Urinary bladder (tissue), 4 donors: Measurements from ENCODE around the gene GFRA1. TPM values are rescaled to one million over a fixed set of nuclear protein-coding genes. Genes with fewer than 3 reads are reported as not detected.

Experiments used
- DNase-seq: peaks from one replicate; pipeline ENCODE4 v3.0.0-alpha.2; 2015; ENCODE audit errors: extremely low spot score
- H3K27ac ChIP-seq: one replicate; pipeline ENCODE4 v1.5.1; 2013; ENCODE audit warnings: low read depth, mild to moderate bottlenecking, moderate library complexity
- H3K36me3 ChIP-seq: one replicate; pipeline ENCODE4 v1.6.1; 2013; ENCODE audit warnings: mild to moderate bottlenecking, moderate library complexity; ENCODE audit not compliant: insufficient read depth
- H3K4me1 ChIP-seq: one replicate; pipeline ENCODE4 v1.6.1; 2013; ENCODE audit warnings: mild to moderate bottlenecking, moderate library complexity; ENCODE audit not compliant: insufficient read depth
- H3K4me3 ChIP-seq: one replicate; pipeline ENCODE4 v1.5.1; 2013; ENCODE audit warnings: low read depth, low read length
- WGBS: extraction: QIAGEN DNeasy Blood & Tissue Kit; methylation state at CpG from one replicate; pipeline ENCODE4 v1.1.7; 2013; 5-methylcytosine and 5-hydroxymethylcytosine counted together
- polyA plus RNA-seq: library from polyadenylated mRNA; stranded (reverse); fragments of 200-250 nt; gene quantifications from one replicate; pipeline ENCODE4 v1.2.3, GENCODE V29; 2013
- total RNA-seq: library from RNA; depleted of rRNA; stranded (reverse); fragments of >200 nt; gene quantifications from one replicate; pipeline ENCODE4 v1.2.3, GENCODE V29; 2014
- donor health status: healthy with polysubstance abuse.
- donor health status: healthy.

GFRA1 gene
- total and polyA plus RNA-seq, 2 donors = 24.2 to 60.9 TPM

- H3K36me3 ChIP-seq = no peaks in the 10 kb centered on the region
- no peaks in the 10 kb centered on the region for H3K4me1 ChIP-seq
- H3K4me3 ChIP-seq = no peak overlapping the region
- 79% methylated on average over 5 of the region's 5 CpGs for WGBS
- no peak for DNase-seq
- no peak overlapping the region for H3K27ac ChIP-seq
Observed at GRCh38 chr10:116164291-116164690, 108.7 kb downstream of the GFRA1 start.

- no peak for DNase-seq
- Histone ChIP-seq H3K36me3 (no peaks in the 10 kb centered on the region), H3K4me1 (no peaks in the 10 kb centered on the region), H3K4me3 (no peak overlapping the region), H3K27ac (no peak overlapping the region)
- WGBS = 94% methylated on average over 18 of the region's 18 CpGs
Observed at GRCh38 chr10:116163333-116164131, 109.5 kb downstream of the GFRA1 start.

- H3K4me3 ChIP-seq = no peak overlapping the region
- H3K4me1 ChIP-seq = no peaks in the 10 kb centered on the region
- H3K27ac ChIP-seq = no peak overlapping the region
- no peaks in the 10 kb centered on the region for H3K36me3 ChIP-seq
- 93% methylated on average over 4 of the region's 4 CpGs for WGBS
- DNase-seq = no peak
Observed at GRCh38 chr10:116162851-116163250, 110.2 kb downstream of the GFRA1 start.

- no peaks in the 10 kb centered on the region for H3K36me3 ChIP-seq
- no peak overlapping the region for H3K4me3 ChIP-seq
- no peak for DNase-seq
- no peak overlapping the region for H3K27ac ChIP-seq
- WGBS = 89% methylated on average over 2 of the region's 2 CpGs
- no peaks in the 10 kb centered on the region for H3K4me1 ChIP-seq
Observed at GRCh38 chr10:116160271-116160670, 112.7 kb downstream of the GFRA1 start.

- Histone ChIP-seq H3K27ac (no peak overlapping the region), H3K36me3 (no peaks in the 10 kb centered on the region), H3K4me1 (no peaks in the 10 kb centered on the region), H3K4me3 (no peak overlapping the region)
- WGBS = 97% methylated on average over 2 of the region's 2 CpGs
- no peak for DNase-seq
Observed at GRCh38 chr10:116159197-116159596, 113.8 kb downstream of the GFRA1 start.

GRCh38 chr10:116158036-116158435, 115.0 kb downstream of the GFRA1 start:
- Histone ChIP-seq H3K4me1 (no peaks in the 10 kb centered on the region), H3K36me3 (no peaks in the 10 kb centered on the region), H3K4me3 (no peak overlapping the region), H3K27ac (no peak overlapping the region)
- 91% methylated on average over 2 of the region's 2 CpGs for WGBS
- DNase-seq = no peak

- Histone ChIP-seq H3K4me3 (no peak overlapping the region), H3K36me3 (no peaks in the 10 kb centered on the region), H3K4me1 (no peaks in the 10 kb centered on the region), H3K27ac (no peak overlapping the region)
- WGBS = 90% methylated on average over 1 of the region's 1 CpG
- no peak for DNase-seq
Observed at GRCh38 chr10:116157485-116157884, 115.5 kb downstream of the GFRA1 start.

GRCh38 chr10:116156819-116157218, 116.2 kb downstream of the GFRA1 start:
- DNase-seq = no peak
- no peaks in the 10 kb centered on the region for H3K4me1 ChIP-seq
- WGBS = 89% methylated on average over 5 of the region's 5 CpGs

GRCh38 chr10:116155191-116155590, 117.8 kb downstream of the GFRA1 start:
- no peak overlapping the region for H3K4me3 ChIP-seq
- H3K36me3 ChIP-seq = no peaks in the 10 kb centered on the region
- no peak overlapping the region for H3K27ac ChIP-seq
- H3K4me1 ChIP-seq = no peaks in the 10 kb centered on the region
- WGBS = 99% methylated on average over 1 of the region's 1 CpG
- DNase-seq = no peak

More at GRCh38 chr10:116156819-116157218, 116.2 kb downstream of the GFRA1 start:
- H3K36me3 ChIP-seq = no peaks in the 10 kb centered on the region
- H3K4me3 ChIP-seq = no peak overlapping the region
- no peak overlapping the region for H3K27ac ChIP-seq

GRCh38 chr10:116154651-116155050, 118.4 kb downstream of the GFRA1 start:
- no peaks in the 10 kb centered on the region for H3K4me1 ChIP-seq
- 95% methylated on average over 1 of the region's 1 CpG for WGBS
- H3K27ac ChIP-seq = no peak overlapping the region
- no peak for DNase-seq
- no peak overlapping the region for H3K4me3 ChIP-seq
- H3K36me3 ChIP-seq = no peaks in the 10 kb centered on the region

GRCh38 chr10:116151076-116151475, 121.9 kb downstream of the GFRA1 start:
- H3K4me3 ChIP-seq = no peak overlapping the region
- no peaks in the 10 kb centered on the region for H3K36me3 ChIP-seq
- no peaks in the 10 kb centered on the region for H3K4me1 ChIP-seq
- H3K27ac ChIP-seq = no peak overlapping the region
- DNase-seq = no peak

- DNase-seq = no peak
- Histone ChIP-seq H3K4me3 (no peak overlapping the region), H3K4me1 (no peaks in the 10 kb centered on the region), H3K36me3 (no peaks in the 10 kb centered on the region), H3K27ac (no peak overlapping the region)
- 59% methylated on average over 6 of the region's 6 CpGs for WGBS
Observed at GRCh38 chr10:116150606-116151005, 122.4 kb downstream of the GFRA1 start.

- no peak overlapping the region for H3K27ac ChIP-seq
- 86% methylated on average over 15 of the region's 15 CpGs for WGBS
- no peaks in the 10 kb centered on the region for H3K36me3 ChIP-seq
Observed at GRCh38 chr10:116147147-116147905, 125.7 kb downstream of the GFRA1 start.

More at GRCh38 chr10:116147147-116147905, 125.7 kb downstream of the GFRA1 start:
- Histone ChIP-seq H3K4me3 (no peak overlapping the region), H3K4me1 (no peaks in the 10 kb centered on the region)
- DNase-seq = no peak
